Measurements from ENCODE around the gene FHOD3.

DNA sequence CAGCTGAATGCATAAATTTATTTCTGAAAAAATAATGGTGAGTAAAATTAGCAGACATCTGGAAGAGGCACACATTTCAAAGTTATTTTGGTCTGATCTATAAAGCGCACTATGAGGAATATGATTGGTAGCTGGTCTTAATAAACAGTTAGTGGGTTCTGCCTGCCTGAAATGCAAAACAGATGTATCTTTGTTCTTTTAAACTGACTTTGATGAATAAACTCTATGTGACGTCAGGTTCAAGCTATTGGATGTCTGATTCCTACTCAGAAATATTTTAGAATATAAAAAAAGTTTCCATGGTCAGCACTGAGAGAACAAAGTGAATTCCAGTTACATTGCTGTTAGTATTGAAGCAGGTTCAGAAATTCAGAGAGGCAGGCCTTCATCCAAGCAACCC is 394.9 kb downstream of the FHOD3 start:
- TF ChIP-seq, protein P1, sequence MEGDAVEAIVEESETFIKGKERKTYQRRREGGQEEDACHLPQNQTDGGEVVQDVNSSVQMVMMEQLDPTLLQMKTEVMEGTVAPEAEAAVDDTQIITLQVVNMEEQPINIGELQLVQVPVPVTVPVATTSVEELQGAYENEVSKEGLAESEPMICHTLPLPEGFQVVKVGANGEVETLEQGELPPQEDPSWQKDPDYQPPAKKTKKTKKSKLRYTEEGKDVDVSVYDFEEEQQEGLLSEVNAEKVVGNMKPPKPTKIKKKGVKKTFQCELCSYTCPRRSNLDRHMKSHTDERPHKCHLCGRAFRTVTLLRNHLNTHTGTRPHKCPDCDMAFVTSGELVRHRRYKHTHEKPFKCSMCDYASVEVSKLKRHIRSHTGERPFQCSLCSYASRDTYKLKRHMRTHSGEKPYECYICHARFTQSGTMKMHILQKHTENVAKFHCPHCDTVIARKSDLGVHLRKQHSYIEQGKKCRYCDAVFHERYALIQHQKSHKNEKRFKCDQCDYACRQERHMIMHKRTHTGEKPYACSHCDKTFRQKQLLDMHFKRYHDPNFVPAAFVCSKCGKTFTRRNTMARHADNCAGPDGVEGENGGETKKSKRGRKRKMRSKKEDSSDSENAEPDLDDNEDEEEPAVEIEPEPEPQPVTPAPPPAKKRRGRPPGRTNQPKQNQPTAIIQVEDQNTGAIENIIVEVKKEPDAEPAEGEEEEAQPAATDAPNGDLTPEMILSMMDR (IDR thresholded peaks at IDR 0.05; ENCODE audit: low read depth, low read length) = no peak
- no peak for TF ChIP-seq POLR2A (IDR thresholded peaks at IDR 0.05; ENCODE audit: extremely low read depth, insufficient read length)
- TF ChIP-seq, protein P2, sequence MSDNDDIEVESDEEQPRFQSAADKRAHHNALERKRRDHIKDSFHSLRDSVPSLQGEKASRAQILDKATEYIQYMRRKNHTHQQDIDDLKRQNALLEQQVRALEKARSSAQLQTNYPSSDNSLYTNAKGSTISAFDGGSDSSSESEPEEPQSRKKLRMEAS (IDR thresholded peaks at IDR 0.05; ENCODE audit: low read depth, low read length) = no peak
